DOHH2 (cell line): ENCODE results near the gene SPOCK1.

Experiments
- EZH2phosphoT487 ChIP-seq: fragments of 200-600 bp; sonication (generic); IDR thresholded peaks from 2 replicates; pipeline ENCODE4 v1.6.1; 2017; ENCODE audit warnings: borderline replicate concordance, mild to moderate bottlenecking, antibody characterized with exemption, low read length, moderate library complexity, mixed read lengths
- TF ChIP-seq, protein P1 (sequence below): fragments of 200-600 bp; sonication (generic); IDR thresholded peaks from one replicate; pipeline ENCODE4 v1.5.1; 2014; ENCODE audit warnings: antibody characterized with exemption, mild to moderate bottlenecking, low read depth, low read length; ENCODE audit not compliant: poor library complexity, severe bottlenecking

DNA sequence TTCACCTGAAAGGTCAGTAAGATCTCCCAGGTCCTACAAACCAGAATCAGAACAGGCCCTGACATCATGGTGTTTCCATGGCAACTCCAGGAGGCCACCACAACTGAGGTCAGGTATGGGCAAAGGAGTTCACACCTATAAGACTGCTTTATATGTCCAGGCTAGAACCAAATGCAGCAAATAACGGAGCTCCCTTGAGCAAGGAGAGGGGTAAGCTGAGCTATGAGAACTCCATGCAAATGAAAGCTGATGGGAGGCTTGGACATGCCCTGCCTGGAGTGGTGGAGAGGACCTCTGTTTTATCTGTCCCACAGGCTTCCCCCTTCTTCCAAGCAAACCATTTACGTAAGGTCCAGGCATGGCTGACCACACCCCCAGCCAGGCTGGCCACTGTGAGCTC, 207.7 kb downstream of the SPOCK1 start:
- TF ChIP-seq, protein P1, sequence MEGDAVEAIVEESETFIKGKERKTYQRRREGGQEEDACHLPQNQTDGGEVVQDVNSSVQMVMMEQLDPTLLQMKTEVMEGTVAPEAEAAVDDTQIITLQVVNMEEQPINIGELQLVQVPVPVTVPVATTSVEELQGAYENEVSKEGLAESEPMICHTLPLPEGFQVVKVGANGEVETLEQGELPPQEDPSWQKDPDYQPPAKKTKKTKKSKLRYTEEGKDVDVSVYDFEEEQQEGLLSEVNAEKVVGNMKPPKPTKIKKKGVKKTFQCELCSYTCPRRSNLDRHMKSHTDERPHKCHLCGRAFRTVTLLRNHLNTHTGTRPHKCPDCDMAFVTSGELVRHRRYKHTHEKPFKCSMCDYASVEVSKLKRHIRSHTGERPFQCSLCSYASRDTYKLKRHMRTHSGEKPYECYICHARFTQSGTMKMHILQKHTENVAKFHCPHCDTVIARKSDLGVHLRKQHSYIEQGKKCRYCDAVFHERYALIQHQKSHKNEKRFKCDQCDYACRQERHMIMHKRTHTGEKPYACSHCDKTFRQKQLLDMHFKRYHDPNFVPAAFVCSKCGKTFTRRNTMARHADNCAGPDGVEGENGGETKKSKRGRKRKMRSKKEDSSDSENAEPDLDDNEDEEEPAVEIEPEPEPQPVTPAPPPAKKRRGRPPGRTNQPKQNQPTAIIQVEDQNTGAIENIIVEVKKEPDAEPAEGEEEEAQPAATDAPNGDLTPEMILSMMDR, result no peak
- no peak for TF ChIP-seq EZH2phosphoT487
